RWPE1 (cell line): Measurements from ENCODE around the gene OCLN.
"Not testable (repeated sequence)": the region's sequence is repeated elsewhere in the genome, so short reads cannot be mapped to it uniquely, and the experiment has no call there.

Source experiments
- CTCF ChIA-PET: fragments of 350-600 bp; sonication (Branson Sonifier 250); formaldehyde crosslinking; extraction: SDS; loops from one replicate; lab custom pipeline; 2021; lab: Yijun Ruan, JAX
- POLR2A ChIA-PET: fragments of 400-600 bp; formaldehyde crosslinking; extraction: SDS; loops from one replicate; lab custom pipeline; 2020; ENCODE audit warnings: antibody characterized with exemption; ENCODE audit not compliant: low non-redundant PET; lab: Yijun Ruan, JAX
- DNase-seq: peaks from one replicate; pipeline ENCODE4 v3.0.0; 2012; ENCODE audit warnings: low spot score
- H3K27ac ChIP-seq: fragments of 450-650 bp; 2 replicates; pipeline ENCODE4 v1.5.1; 2017
- CTCF ChIP-seq: fragments of 450-650 bp; conservative IDR thresholded peaks from 2 replicates; pipeline ENCODE4 v1.5.1; 2017; ENCODE audit warnings: low read depth, mild to moderate bottlenecking

Gene OCLN

DNA sequence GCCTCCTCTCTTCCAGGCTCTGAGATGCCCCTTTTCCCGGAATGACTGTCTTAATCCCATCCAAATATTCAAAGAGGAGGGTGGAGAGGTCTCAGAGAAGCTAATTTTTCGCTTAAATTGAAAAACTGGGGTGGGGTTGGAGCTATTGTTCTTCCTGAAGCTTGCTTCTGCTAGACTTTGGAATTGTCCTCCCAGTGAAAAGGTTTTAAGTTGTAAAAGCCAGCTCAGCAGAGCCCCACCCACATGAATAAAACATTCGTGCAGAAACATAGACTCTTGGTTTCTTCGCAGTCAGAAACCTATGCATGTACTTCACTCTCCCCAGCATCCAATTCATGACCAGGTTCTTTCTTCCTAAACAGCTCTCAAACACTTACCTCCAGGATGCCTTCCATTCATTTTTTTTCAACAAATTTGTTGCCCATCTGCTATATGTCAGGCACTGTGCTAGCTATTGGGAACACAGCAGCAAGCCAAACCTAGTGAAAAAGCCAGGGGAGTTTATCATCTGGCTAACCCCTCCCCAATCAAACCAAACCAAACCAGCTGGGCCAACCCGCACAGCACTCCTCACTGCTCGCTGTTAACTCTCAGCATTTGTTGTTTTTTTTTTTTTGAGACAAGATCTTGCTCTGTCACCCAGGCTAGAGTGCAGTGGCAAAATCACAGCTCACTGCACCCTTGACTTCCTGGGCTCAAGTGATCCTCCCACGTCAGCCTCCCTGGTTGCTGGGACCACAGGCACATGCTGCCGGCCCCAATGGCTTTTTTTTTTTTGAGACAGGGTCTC lies 37.9 kb upstream of the OCLN start:
- no peak overlapping the region for H3K27ac ChIP-seq
- no peak for TF ChIP-seq CTCF
- CTCF ChIA-PET, result no interaction called here
- POLR2A ChIA-PET, result interaction anchor here (0.6 kb wide), 1 partner anchor 11 kb away, joined by 6 read pairs; no protein-coding TSS in a partner anchor
- DNase-seq, result no peak

DNA sequence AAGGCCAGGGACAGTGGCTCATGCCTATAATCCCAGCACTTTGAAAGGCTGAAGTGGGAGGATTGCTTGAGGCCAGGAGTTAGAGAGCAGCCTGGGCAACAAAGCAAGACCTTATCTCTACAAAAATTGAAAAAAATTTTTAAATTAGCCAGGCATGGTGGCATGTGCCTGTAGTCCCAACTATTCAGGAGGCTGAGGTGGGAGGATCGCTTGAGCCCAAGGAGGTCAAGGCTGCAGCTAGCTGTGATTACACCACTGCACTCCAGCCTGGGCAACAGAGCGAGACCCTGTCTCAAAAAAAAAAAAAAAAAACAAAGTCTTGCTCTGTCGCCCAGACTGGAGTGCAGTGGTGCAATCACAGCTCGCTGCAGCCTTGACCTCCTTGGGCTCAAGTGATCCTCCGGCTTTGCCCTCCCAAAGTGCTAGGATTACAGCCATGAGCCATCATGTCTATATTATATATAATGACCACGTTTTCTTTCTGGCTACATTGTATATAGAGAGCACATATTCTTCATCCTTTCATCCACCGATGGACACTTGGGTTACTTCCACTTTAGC lies 37.1 kb upstream of the OCLN start:
- POLR2A ChIA-PET, result interaction anchor here (0.6 kb wide), 2 partner anchors 9 to 10 kb away, joined by 3 to 6 read pairs; no protein-coding TSS in a partner anchor
- DNase-seq, H3K27ac ChIP-seq, CTCF ChIA-PET: not testable (repeated sequence)

DNA sequence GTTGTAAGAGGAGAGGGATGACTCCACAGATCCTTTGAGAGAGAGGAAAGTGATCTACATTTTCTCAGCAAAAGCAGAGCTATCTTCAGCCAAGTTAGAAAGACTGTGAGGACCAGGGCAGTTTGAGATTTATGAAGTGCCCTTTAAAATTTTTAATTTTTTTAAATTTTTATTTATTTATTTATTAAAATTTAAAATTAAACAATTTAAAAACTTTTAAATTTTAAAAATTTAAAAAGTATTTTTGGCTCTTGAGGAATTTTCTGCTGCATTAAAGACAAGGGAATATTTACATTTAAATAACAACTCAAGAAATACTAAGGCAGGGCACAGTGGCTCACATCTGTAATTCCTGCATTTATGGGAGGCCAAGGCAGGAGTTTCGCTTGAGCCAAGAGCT lies 30.4 kb upstream of the OCLN start:
- POLR2A ChIA-PET, result no interaction called here
- no peak overlapping the region for H3K27ac ChIP-seq
- TF ChIP-seq CTCF, result no peak
- DNase-seq, result no peak
- CTCF ChIA-PET, result no interaction called here

DNA sequence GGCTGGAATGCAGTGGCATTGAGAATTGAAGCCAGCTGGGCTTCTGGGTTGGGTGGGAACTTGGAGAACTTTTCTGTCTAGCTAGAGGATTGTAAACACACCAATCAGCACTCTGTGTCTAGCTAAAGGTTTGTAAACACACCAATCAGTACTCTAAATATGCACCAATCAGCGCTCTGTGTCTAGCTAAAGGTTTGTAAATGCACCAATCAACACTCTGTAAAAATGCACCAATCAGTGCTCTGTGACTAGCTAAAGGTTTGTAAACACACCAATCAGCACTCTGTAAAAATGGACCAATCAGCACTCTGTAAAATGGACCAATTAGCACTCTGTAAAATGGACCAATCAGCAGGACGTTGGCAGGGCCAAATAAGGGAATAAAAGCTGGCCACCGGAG lies 26.2 kb upstream of the OCLN start:
- POLR2A ChIA-PET, H3K27ac ChIP-seq, CTCF ChIA-PET, DNase-seq: not testable (repeated sequence)

GRCh38 chr5:69467442-69468225 lies 25.0 kb upstream of the OCLN start:
- TF ChIP-seq CTCF, result no peak
- DNase-seq, result no peak
- H3K27ac ChIP-seq, result no peak overlapping the region
- POLR2A ChIA-PET, result no interaction called here
- CTCF ChIA-PET, result no interaction called here

DNA sequence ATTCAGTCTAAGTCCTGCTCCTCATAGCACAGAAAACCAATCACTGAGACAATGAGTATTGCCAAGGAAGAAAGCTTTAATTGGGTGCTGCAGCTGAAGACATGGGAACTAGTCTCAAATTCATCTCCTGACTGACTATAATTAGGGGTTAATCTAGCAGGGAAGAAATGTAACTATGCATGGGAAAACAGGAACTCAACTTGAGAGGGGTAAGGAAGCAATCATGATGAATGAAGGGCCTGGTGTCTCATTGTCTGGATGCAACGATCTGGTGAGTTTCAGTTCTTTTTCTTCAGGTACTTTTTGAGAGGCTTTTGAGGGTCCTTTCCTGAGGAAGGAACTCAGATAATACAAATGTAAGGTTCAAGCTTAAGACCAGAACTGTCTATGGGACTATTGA lies 24.0 kb upstream of the OCLN start:
- ChIA-PET POLR2A (no interaction called here), CTCF (interaction anchor here (0.6 kb wide), 1 partner anchor 10 kb away, joined by 4 read pairs; no protein-coding TSS in a partner anchor)
- H3K27ac ChIP-seq, result no peak overlapping the region
- DNase-seq, result no peak
- TF ChIP-seq CTCF, result no peak

- H3K27ac ChIP-seq, POLR2A ChIA-PET, CTCF ChIA-PET, DNase-seq: not testable (repeated sequence)
These were observed 21.1 kb upstream of the OCLN start for GRCh38 chr5:69471516-69471915.

GRCh38 chr5:69472535-69473143 lies 20.0 kb upstream of the OCLN start:
- POLR2A ChIA-PET, DNase-seq: not testable (repeated sequence)
- CTCF ChIA-PET, result interaction anchor here (0.7 kb wide), 1 partner anchor 379 kb away, joined by 4 read pairs; no protein-coding TSS in a partner anchor

More at GRCh38 chr5:69472535-69473143, 20.0 kb upstream of the OCLN start:
- H3K27ac ChIP-seq, result not testable (repeated sequence)
